Inflammatory macrophage treated with lipopolysaccharide for 4 hours (primary cell): Measurements from ENCODE around the gene MESD.
A peak's percentile ranks its signal among the peaks of the same experiment; 100 is the strongest.

Experiments used
- DNase-seq: peaks from one replicate; pipeline ENCODE4 v3.0.0-alpha.2; 2020

Gene MESD

GRCh38 chr15:80932513-80932815, 57.2 kb downstream of the MESD start:
- DNase-seq = no peak

GRCh38 chr15:80931721-80932512, 57.7 kb downstream of the MESD start:
- DNase-seq = no peak

- no peak for DNase-seq
These were observed 58.4 kb downstream of the MESD start for GRCh38 chr15:80931191-80931590.

GRCh38 chr15:80929689-80930088, 59.9 kb downstream of the MESD start:
- no peak for DNase-seq

GRCh38 chr15:80929225-80929624, 60.4 kb downstream of the MESD start:
- DNase-seq = no peak

- peak; percentile 1 for DNase-seq
These were observed 63.5 kb downstream of the MESD start for GRCh38 chr15:80926126-80926525.

- DNase-seq = no peak
These were observed 64.0 kb downstream of the MESD start for GRCh38 chr15:80925597-80926059.

- no peak for DNase-seq
These were observed 65.3 kb downstream of the MESD start for GRCh38 chr15:80924278-80924677.

GRCh38 chr15:80923668-80924067, 66.0 kb downstream of the MESD start:
- no peak for DNase-seq

- no peak for DNase-seq
These were observed 67.7 kb downstream of the MESD start for GRCh38 chr15:80921736-80922410.

GRCh38 chr15:80920271-80920699, 69.3 kb downstream of the MESD start:
- DNase-seq = no peak

GRCh38 chr15:80918196-80918783, 71.3 kb downstream of the MESD start:
- DNase-seq = peak; percentile 47

- no peak for DNase-seq
These were observed 73.6 kb downstream of the MESD start for GRCh38 chr15:80916056-80916455.

- DNase-seq = no peak
These were observed 74.1 kb downstream of the MESD start for GRCh38 chr15:80915472-80915871.

- no peak for DNase-seq
These were observed 76.1 kb downstream of the MESD start for GRCh38 chr15:80913541-80913940.

GRCh38 chr15:80912673-80913072, 76.9 kb downstream of the MESD start:
- DNase-seq = no peak

- no peak for DNase-seq
These were observed 77.8 kb downstream of the MESD start for GRCh38 chr15:80911821-80912220.

GRCh38 chr15:80906159-80906766, 83.4 kb downstream of the MESD start:
- no peak for DNase-seq

- DNase-seq = no peak
These were observed 84.6 kb downstream of the MESD start for GRCh38 chr15:80904998-80905397.

- no peak for DNase-seq
These were observed 87.3 kb downstream of the MESD start for GRCh38 chr15:80902298-80902801.

GRCh38 chr15:80898040-80898439, 91.6 kb downstream of the MESD start:
- DNase-seq = no peak
